K562 (cell line): ENCODE data around the gene MMRN2. TPM values are rescaled to one million over a fixed set of nuclear protein-coding genes. Genes with fewer than 3 reads are reported as not detected.
A peak's percentile ranks its signal among the peaks of the same experiment; 100 is the strongest.

Experiments used
- ATAC-seq: fragments of 200-7000 bp; cut with Tn5 transposase; 3 replicates; pipeline ENCODE4 v1.9.1; 2020; ENCODE audit warnings: moderate library complexity
- BruUV-seq: library from RNA; stranded (reverse); fragments of 400-500 nt; replicated peaks from 2 replicates; lab custom pipeline; 2021; lab: Mats Ljungman, UMichigan
- CTCF ChIA-PET: fragments of 300-600 bp; formaldehyde crosslinking; extraction: SDS; loops from one replicate; lab custom pipeline; 2021; ENCODE audit warnings: low intra/inter-chr PET ratio; lab: Yijun Ruan, JAX
- POLR2A ChIA-PET: fragments of 300-600, 350-650 bp; sonication (Branson Sonifier 250); formaldehyde crosslinking; extraction: SDS; loops from one replicate; lab custom pipeline; 2021; ENCODE audit warnings: antibody characterized with exemption, inconsistent platforms; lab: Yijun Ruan, JAX
- DNase-seq, 4 experiments: peaks; one replicate each; pipeline versions ENCODE4 v3.0.0 to v3.0.0-alpha.2; 2011 to 2018; ENCODE audit warnings: low spot score in 3 of 4, mixed read lengths in 3 of 4; ENCODE audit errors: extremely low read depth in 1 of 4
- FAIRE-seq: peaks from 2 replicates; lab custom pipeline; 2011; peaks lifted over from hg19 to GRCh38; lab: Jason Lieb, UNC
- H2AFZ ChIP-seq: 2 replicates; pipeline ENCODE4 v1.6.0; 2011; ENCODE audit warnings: low read depth, low read length, control low read depth, inconsistent platforms
- H3K27ac ChIP-seq: fragments of 200-600 bp; 3 replicates; pipeline ENCODE4 v1.8.0; 2011; ENCODE audit warnings: low read depth, mild to moderate bottlenecking, control low read depth, inconsistent platforms, low read length, moderate library complexity, mixed read lengths; ENCODE audit errors: extremely low read depth
- H3K27me3 ChIP-seq, 2 experiments: fragments of 300-600 bp in 1 of 2; 2 replicates in 1 of 2; 3 replicates in 1 of 2; pipeline versions ENCODE4 v1.6.0 to v1.8.0; 2011; ENCODE audit warnings: inconsistent platforms in 2 of 2, low read length in 2 of 2, mild to moderate bottlenecking in 1 of 2, mixed read lengths in 1 of 2, moderate library complexity in 1 of 2; ENCODE audit not compliant: control insufficient read depth in 2 of 2, insufficient read depth in 2 of 2
- H3K36me3 ChIP-seq: fragments of 300-600 bp; 3 replicates; pipeline ENCODE4 v1.8.0; 2011; ENCODE audit warnings: mild to moderate bottlenecking, low read length, inconsistent platforms; ENCODE audit not compliant: control insufficient read depth, insufficient read depth
- H3K4me1 ChIP-seq, 2 experiments: fragments of 200-600 bp in 1 of 2; replicated peaks in 1 of 2; 2 replicates in 1 of 2; 3 replicates in 1 of 2; pipeline versions ENCODE4 v1.5.1 to v1.8.0; 2011; ENCODE audit warnings: inconsistent platforms in 2 of 2, low read length in 2 of 2, mild to moderate bottlenecking in 1 of 2, mixed read lengths in 1 of 2, moderate library complexity in 1 of 2; ENCODE audit not compliant: control insufficient read depth in 2 of 2, insufficient read depth in 2 of 2
- H3K4me2 ChIP-seq: 2 replicates; pipeline ENCODE4 v1.6.1; 2011; ENCODE audit warnings: low read length, control low read depth, inconsistent platforms, mixed read lengths; ENCODE audit not compliant: insufficient read depth
- H3K4me3 ChIP-seq: fragments of 200-600 bp; sonication (generic), shearing (Covaris generic); 2 replicates; pipeline ENCODE4 v1.5.1; 2016; ENCODE audit warnings: control low read depth, inconsistent platforms
- H3K79me2 ChIP-seq: fragments of 200-600 bp; 3 replicates; pipeline ENCODE4 v1.8.0; 2011; ENCODE audit warnings: low read length, inconsistent platforms; ENCODE audit not compliant: control insufficient read depth, insufficient read depth
- H3K9ac ChIP-seq, 2 experiments: 2 replicates each; pipeline versions ENCODE4 v1.6.0 to v1.6.1; 2011; ENCODE audit warnings: low read depth in 2 of 2, low read length in 2 of 2, control low read depth in 1 of 2, inconsistent platforms in 1 of 2, mild to moderate bottlenecking in 1 of 2, mixed read lengths in 1 of 2; ENCODE audit not compliant: insufficient read depth in 1 of 2
- H3K9me1 ChIP-seq: one replicate; pipeline ENCODE4 v1.6.0; 2011; ENCODE audit warnings: inconsistent platforms, mild to moderate bottlenecking, low read length, moderate library complexity; ENCODE audit not compliant: control insufficient read depth, insufficient read depth
- H3K9me3 ChIP-seq: replicated peaks from 2 replicates; pipeline ENCODE4 v1.5.1; 2011; ENCODE audit warnings: low read depth, low read length, inconsistent platforms; ENCODE audit not compliant: control insufficient read depth, insufficient read depth
- H4K20me1 ChIP-seq: replicated peaks from 2 replicates; pipeline ENCODE4 v1.6.1; 2011; ENCODE audit warnings: low read length, inconsistent platforms, mixed read lengths; ENCODE audit not compliant: control insufficient read depth, insufficient read depth
- RUNX1 ChIP-seq: sonication (generic); IDR thresholded peaks from 2 replicates; pipeline ENCODE4 v1.6.1; 2016; ENCODE audit warnings: antibody characterized with exemption, low read depth
- ZKSCAN3 ChIP-seq: fragments of 250-450 bp; sonication (Bioruptor Pico); IDR thresholded peaks from 2 replicates; pipeline ENCODE4 v1.4.0; 2020
- ZNF197 ChIP-seq: fragments of 200-800 bp; sonication (Bioruptor generic); IDR thresholded peaks from 2 replicates; pipeline ENCODE4 v1.6.1; 2016; ENCODE audit warnings: low read depth, missing genetic modification characterization, missing compliant biosample characterization
- ZNF212 ChIP-seq: fragments of 450-650 bp; formaldehyde crosslinking; IDR thresholded peaks from 2 replicates; pipeline ENCODE4 v1.4.0; 2020; ENCODE audit warnings: mild to moderate bottlenecking
- ZNF263 ChIP-seq: sonication (generic); formaldehyde crosslinking; IDR thresholded peaks from 2 replicates; pipeline ENCODE4 v1.8.0; 2022; ENCODE audit warnings: mild to moderate bottlenecking, missing genetic modification reagents, borderline replicate concordance
- ZSCAN29 ChIP-seq: fragments of 450-650 bp; IDR thresholded peaks from 2 replicates; pipeline ENCODE4 v1.6.1; 2017
- WGBS: fragments of 100-300 bp; shearing (Covaris generic); methylation state at CpG from one replicate; pipeline ENCODE4 v1.1.6; 2016; ENCODE audit warnings: low coverage, mixed read lengths; ENCODE audit not compliant: insufficient coverage; ENCODE audit errors: missing lambda C conversion rate; 5-methylcytosine and 5-hydroxymethylcytosine counted together
- in situ Hi-C: fragments of 300-500 bp; cut with MboI; formaldehyde crosslinking; loops from 4 replicates; pipeline ENCODE4 v1.15.0; 2018; ENCODE audit warnings: inconsistent platforms, mixed read lengths
- intact Hi-C: fragments of 100-400 bp; cut with micrococcal nuclease; formaldehyde crosslinking; loops from 2 replicates; pipeline ENCODE4 v1.14.2; 2022
- polyA plus RNA-seq, 8 experiments: library from polyadenylated mRNA; depleted of rRNA in 4 of 8; stranded (reverse) in 5 of 8; unstranded in 3 of 8; fragments of >200 nt; fragmentation: Nextera tagmentation in 2 of 8; fragmentation: Illumina TruSeq in 1 of 8; extraction: Ambion mirVana in 2 of 8; extraction: Trizol in 1 of 8; gene quantifications; 2 replicates each; pipeline versions ENCODE4 v1.2.1 to v1.2.3, GENCODE V29; 2011 to 2014; ENCODE audit warnings: inconsistent platforms in 1 of 8, missing spikeins in 1 of 8
- total RNA-seq, 7 experiments: library from RNA; depleted of rRNA in 6 of 7; stranded (reverse); fragments of >200 nt in 6 of 7; fragmentation: Illumina TruSeq in 2 of 7; extraction: Trizol in 2 of 7; gene quantifications; 2 replicates each; pipeline versions ENCODE4 v1.2.1 to v1.2.3, GENCODE V29; 2011 to 2021; ENCODE audit warnings: low replicate concordance in 1 of 7

Gene MMRN2
- total and polyA plus RNA-seq, 9 of the 15 experiments (the other 6 are each of a cell fraction or from before 2014, with no cell fraction given) = 0.07 to 2.0 (median 1.2) TPM

- Histone ChIP-seq H3K27ac (no peak overlapping the region; the same call in 1 of the 3 replicates), H3K27me3 (no peaks in the 10 kb centered on the region), H3K4me2 (no peak overlapping the region), H3K79me2 (peaks cover 16% of the 10 kb centered on the region; the same call in 2 of the 3 replicates), H3K4me3 (no peak overlapping the region), H2AFZ (peak overlapping the region; percentile 79), H3K9ac (peak overlapping the region in 1 of 2 experiments; percentile 83; a peak in 2 of 4 replicates), H3K9me3 (0 out of 2 replicates have a peak, but pooled peaks cover 3% of the 10 kb centered on the region), H3K9me1 (no peaks in the 10 kb centered on the region), H4K20me1 (no peaks in the 10 kb centered on the region), H3K4me1 (peaks cover 63 to 68% of the 10 kb centered on the region in 2 experiments), H3K36me3 (no peaks in the 10 kb centered on the region; the same call in 2 of the 3 replicates)
- ATAC-seq (no peak), FAIRE-seq (no peak), DNase-seq (no peak)
- WGBS = 40% methylated on average over 1 of the region's 16 CpGs
- in situ Hi-C loops (no loop called here), intact Hi-C loops (no loop called here)
- ChIA-PET POLR2A (no interaction called here), CTCF (interaction anchor here (0.6 kb wide), 1 partner anchor 19 kb away, joined by 3 read pairs; no protein-coding TSS in a partner anchor)
- no TSS peak for BruUV-seq
- no peak for TF ChIP-seq RUNX1
- peak; percentile 76; the same call in 1 of the 2 replicates for TF ChIP-seq ZNF263
- TF ChIP-seq ZNF212 (CRISPR knock-in tag) = no peak
- no peak for TF ChIP-seq ZKSCAN3 (CRISPR knock-in tag)
- TF ChIP-seq ZNF197 (CRISPR knock-in tag) = no peak
- no peak for TF ChIP-seq ZSCAN29
These were observed 1.8 kb downstream of the MMRN2 start for GRCh38 chr10:86955501-86956194.
